Measurements from ENCODE around the gene MYF6. TPM values are rescaled to one million over a fixed set of nuclear protein-coding genes. Genes with fewer than 3 reads are reported as not detected.
"Not testable (repeated sequence)": the region's sequence is repeated elsewhere in the genome, so short reads cannot be mapped to it uniquely, and the experiment has no call there.

MYF6 gene
- total and polyA plus RNA-seq, 9 of the 15 experiments (the other 6 are each of a cell fraction or from before 2014, with no cell fraction given): not detected

DNA sequence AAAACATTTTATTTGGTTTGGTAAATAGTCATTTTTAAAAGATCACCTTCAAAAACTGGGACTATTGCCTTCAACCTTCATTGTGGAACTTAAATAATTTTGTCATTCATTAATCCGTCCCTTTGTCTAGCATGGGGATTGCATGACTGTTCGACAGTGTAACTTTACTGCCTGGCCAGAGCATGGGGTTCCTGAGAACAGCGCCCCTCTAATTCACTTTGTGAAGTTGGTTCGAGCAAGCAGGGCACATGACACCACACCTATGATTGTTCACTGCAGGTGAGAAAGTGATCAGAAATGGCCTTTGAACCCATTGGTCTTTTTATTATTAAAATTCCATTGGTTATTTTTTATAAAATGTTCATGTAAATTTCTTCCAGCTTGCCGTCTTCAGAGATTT is 37.2 kb upstream of the MYF6 start (continued):
- TF ChIP-seq, protein P1, sequence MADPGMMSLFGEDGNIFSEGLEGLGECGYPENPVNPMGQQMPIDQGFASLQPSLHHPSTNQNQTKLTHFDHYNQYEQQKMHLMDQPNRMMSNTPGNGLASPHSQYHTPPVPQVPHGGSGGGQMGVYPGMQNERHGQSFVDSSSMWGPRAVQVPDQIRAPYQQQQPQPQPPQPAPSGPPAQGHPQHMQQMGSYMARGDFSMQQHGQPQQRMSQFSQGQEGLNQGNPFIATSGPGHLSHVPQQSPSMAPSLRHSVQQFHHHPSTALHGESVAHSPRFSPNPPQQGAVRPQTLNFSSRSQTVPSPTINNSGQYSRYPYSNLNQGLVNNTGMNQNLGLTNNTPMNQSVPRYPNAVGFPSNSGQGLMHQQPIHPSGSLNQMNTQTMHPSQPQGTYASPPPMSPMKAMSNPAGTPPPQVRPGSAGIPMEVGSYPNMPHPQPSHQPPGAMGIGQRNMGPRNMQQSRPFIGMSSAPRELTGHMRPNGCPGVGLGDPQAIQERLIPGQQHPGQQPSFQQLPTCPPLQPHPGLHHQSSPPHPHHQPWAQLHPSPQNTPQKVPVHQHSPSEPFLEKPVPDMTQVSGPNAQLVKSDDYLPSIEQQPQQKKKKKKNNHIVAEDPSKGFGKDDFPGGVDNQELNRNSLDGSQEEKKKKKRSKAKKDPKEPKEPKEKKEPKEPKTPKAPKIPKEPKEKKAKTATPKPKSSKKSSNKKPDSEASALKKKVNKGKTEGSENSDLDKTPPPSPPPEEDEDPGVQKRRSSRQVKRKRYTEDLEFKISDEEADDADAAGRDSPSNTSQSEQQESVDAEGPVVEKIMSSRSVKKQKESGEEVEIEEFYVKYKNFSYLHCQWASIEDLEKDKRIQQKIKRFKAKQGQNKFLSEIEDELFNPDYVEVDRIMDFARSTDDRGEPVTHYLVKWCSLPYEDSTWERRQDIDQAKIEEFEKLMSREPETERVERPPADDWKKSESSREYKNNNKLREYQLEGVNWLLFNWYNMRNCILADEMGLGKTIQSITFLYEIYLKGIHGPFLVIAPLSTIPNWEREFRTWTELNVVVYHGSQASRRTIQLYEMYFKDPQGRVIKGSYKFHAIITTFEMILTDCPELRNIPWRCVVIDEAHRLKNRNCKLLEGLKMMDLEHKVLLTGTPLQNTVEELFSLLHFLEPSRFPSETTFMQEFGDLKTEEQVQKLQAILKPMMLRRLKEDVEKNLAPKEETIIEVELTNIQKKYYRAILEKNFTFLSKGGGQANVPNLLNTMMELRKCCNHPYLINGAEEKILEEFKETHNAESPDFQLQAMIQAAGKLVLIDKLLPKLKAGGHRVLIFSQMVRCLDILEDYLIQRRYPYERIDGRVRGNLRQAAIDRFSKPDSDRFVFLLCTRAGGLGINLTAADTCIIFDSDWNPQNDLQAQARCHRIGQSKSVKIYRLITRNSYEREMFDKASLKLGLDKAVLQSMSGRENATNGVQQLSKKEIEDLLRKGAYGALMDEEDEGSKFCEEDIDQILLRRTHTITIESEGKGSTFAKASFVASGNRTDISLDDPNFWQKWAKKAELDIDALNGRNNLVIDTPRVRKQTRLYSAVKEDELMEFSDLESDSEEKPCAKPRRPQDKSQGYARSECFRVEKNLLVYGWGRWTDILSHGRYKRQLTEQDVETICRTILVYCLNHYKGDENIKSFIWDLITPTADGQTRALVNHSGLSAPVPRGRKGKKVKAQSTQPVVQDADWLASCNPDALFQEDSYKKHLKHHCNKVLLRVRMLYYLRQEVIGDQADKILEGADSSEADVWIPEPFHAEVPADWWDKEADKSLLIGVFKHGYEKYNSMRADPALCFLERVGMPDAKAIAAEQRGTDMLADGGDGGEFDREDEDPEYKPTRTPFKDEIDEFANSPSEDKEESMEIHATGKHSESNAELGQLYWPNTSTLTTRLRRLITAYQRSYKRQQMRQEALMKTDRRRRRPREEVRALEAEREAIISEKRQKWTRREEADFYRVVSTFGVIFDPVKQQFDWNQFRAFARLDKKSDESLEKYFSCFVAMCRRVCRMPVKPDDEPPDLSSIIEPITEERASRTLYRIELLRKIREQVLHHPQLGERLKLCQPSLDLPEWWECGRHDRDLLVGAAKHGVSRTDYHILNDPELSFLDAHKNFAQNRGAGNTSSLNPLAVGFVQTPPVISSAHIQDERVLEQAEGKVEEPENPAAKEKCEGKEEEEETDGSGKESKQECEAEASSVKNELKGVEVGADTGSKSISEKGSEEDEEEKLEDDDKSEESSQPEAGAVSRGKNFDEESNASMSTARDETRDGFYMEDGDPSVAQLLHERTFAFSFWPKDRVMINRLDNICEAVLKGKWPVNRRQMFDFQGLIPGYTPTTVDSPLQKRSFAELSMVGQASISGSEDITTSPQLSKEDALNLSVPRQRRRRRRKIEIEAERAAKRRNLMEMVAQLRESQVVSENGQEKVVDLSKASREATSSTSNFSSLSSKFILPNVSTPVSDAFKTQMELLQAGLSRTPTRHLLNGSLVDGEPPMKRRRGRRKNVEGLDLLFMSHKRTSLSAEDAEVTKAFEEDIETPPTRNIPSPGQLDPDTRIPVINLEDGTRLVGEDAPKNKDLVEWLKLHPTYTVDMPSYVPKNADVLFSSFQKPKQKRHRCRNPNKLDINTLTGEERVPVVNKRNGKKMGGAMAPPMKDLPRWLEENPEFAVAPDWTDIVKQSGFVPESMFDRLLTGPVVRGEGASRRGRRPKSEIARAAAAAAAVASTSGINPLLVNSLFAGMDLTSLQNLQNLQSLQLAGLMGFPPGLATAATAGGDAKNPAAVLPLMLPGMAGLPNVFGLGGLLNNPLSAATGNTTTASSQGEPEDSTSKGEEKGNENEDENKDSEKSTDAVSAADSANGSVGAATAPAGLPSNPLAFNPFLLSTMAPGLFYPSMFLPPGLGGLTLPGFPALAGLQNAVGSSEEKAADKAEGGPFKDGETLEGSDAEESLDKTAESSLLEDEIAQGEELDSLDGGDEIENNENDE (IDR thresholded peaks at IDR 0.05; ENCODE audit: low read depth, low read length): no peak
- TF ChIP-seq FOXA1 (IDR thresholded peaks at IDR 0.05; ENCODE audit: borderline replicate concordance): no peak
- TF ChIP-seq, protein P2, sequence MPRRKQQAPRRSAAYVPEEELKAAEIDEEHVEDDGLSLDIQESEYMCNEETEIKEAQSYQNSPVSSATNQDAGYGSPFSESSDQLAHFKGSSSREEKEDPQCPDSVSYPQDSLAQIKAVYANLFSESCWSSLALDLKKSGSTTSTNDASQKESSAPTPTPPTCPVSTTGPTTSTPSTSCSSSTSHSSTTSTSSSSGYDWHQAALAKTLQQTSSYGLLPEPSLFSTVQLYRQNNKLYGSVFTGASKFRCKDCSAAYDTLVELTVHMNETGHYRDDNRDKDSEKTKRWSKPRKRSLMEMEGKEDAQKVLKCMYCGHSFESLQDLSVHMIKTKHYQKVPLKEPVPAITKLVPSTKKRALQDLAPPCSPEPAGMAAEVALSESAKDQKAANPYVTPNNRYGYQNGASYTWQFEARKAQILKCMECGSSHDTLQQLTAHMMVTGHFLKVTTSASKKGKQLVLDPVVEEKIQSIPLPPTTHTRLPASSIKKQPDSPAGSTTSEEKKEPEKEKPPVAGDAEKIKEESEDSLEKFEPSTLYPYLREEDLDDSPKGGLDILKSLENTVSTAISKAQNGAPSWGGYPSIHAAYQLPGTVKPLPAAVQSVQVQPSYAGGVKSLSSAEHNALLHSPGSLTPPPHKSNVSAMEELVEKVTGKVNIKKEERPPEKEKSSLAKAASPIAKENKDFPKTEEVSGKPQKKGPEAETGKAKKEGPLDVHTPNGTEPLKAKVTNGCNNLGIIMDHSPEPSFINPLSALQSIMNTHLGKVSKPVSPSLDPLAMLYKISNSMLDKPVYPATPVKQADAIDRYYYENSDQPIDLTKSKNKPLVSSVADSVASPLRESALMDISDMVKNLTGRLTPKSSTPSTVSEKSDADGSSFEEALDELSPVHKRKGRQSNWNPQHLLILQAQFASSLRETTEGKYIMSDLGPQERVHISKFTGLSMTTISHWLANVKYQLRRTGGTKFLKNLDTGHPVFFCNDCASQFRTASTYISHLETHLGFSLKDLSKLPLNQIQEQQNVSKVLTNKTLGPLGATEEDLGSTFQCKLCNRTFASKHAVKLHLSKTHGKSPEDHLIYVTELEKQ (CRISPR knock-in tag; IDR thresholded peaks at IDR 0.05): no peak
- TF ChIP-seq, protein P3, sequence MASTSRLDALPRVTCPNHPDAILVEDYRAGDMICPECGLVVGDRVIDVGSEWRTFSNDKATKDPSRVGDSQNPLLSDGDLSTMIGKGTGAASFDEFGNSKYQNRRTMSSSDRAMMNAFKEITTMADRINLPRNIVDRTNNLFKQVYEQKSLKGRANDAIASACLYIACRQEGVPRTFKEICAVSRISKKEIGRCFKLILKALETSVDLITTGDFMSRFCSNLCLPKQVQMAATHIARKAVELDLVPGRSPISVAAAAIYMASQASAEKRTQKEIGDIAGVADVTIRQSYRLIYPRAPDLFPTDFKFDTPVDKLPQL (IDR thresholded peaks at IDR 0.05; ENCODE audit: extremely low read depth, insufficient read length): no peak

DNA sequence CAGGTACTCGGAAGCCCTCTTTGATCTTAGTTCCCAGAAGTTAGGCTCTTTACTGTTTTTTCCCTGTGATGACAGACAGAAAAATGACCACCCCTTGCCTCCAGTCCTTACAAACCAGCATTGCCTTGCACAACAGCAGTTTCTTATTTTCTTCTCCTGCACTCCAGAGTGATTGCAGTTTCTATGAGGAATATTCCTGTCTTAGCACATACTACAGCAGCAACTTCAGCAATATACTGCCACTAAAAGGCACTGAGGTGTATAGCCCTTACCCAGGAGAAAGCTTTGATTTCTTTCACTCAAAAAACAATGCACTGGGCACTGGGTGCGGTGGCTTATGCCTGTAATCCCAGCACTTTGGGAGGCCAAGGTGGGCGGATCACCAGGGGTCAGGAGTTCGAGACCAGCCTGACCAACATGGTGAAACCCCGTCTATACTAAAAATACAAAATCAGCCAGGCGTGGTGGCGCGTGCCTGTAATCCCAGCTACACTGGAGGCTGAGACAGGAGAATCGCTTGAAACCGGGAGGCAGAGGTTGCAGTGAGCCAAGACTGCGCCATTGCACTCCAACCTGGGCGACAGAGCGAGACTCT is 31.3 kb upstream of the MYF6 start:
- BruUV-seq (replicated peaks); CTCF ChIA-PET (ENCODE audit: low intra/inter-chr PET ratio); H3K79me2 ChIP-seq (ENCODE audit: control insufficient read depth, insufficient read depth, low read length): not testable (repeated sequence)

More for the DNA sequence above, 31.3 kb upstream of the MYF6 start:
- ATAC-seq; H3K27ac ChIP-seq (ENCODE audit: extremely low read depth, low read depth, low read length); intact Hi-C loops (cut with micrococcal nuclease); H3K4me3 ChIP-seq; H2AFZ ChIP-seq (ENCODE audit: low read depth, low read length); H3K4me1 ChIP-seq (replicated peaks in 1 of 2; ENCODE audit: control insufficient read depth in 2 of 2, insufficient read depth in 2 of 2, low read length in 2 of 2); POLR2A ChIA-PET; H3K27me3 ChIP-seq (ENCODE audit: control insufficient read depth in 2 of 2, insufficient read depth in 2 of 2, low read length in 2 of 2); H3K9me1 ChIP-seq (ENCODE audit: control insufficient read depth, insufficient read depth, low read length); H3K9me3 ChIP-seq (replicated peaks; ENCODE audit: control insufficient read depth, insufficient read depth, low read depth, low read length); in situ Hi-C loops (cut with MboI); H3K9ac ChIP-seq (ENCODE audit: insufficient read depth in 1 of 2, low read depth in 2 of 2, low read length in 2 of 2); DNase-seq (ENCODE audit: extremely low read depth in 1 of 4, low spot score in 3 of 4); H3K4me2 ChIP-seq (ENCODE audit: insufficient read depth, low read length); H4K20me1 ChIP-seq (replicated peaks; ENCODE audit: control insufficient read depth, insufficient read depth, low read length); H3K36me3 ChIP-seq (ENCODE audit: control insufficient read depth, insufficient read depth, low read length); FAIRE-seq: not testable (repeated sequence)
- under 1% methylated on average over 13 of the region's 13 CpGs for WGBS (ENCODE audit: insufficient coverage, low coverage, missing lambda C conversion rate)
